Pulmonary artery endothelial cell (primary cell): ENCODE measurements around the gene TANC1. TPM values are rescaled to one million over a fixed set of nuclear protein-coding genes. Genes with fewer than 3 reads are reported as not detected.
A peak's percentile ranks its signal among the peaks of the same experiment; 100 is the strongest.
"Not testable (repeated sequence)": the region's sequence is repeated elsewhere in the genome, so short reads cannot be mapped to it uniquely, and the experiment has no call there.

Source experiments
- DNase-seq: peaks from one replicate; pipeline ENCODE4 v3.0.0-alpha.2; 2011; ENCODE audit warnings: low read depth, low spot score
- total RNA-seq: library from RNA; depleted of rRNA; stranded (reverse); fragments of >200 nt; gene quantifications from 2 replicates; pipeline ENCODE4 v1.2.3, GENCODE V29; 2014

TANC1 gene
- total RNA-seq, 1 donor from 2014 or later, result 55.0 TPM

DNA sequence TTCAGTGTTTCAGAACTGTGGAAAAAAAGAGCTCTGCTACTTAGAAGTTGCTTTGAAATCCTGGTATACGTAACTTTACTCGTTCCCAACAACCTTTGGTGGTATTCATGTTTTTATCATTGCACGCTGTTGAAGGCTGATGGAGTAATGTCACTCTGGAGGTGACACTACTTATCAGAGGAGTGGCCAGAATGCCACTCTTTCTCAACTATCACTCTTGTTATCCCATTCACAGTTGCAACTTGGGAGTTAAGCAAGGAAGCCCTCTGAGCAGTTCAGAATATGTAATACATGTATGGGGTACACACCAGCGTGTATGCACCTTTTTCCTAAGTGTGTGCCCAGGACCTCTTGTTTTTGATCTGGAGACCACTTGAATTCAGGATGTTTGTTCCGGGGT, 53.6 kb downstream of the TANC1 start:
- DNase-seq, result no peak

DNA sequence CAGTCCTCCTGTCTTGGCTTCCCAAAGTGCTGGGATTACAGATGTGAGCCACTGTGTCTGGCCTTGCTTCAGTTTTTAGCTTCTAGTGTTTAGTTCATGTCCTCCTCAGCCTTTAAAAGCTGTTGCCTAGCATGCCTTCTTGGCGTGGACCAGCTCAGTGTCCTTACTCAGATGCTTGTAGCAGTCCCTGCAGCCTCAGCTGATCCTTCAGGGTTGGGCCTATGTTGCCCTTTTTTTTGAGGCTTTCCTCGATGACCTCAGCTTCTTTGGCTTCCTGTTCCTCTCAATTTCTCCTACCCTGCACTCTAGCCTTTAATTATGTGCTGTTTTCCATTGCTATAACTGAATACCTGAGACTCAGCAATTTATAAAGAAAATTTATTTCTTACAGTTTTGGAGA, 57.7 kb downstream of the TANC1 start:
- DNase-seq, result no peak

DNA sequence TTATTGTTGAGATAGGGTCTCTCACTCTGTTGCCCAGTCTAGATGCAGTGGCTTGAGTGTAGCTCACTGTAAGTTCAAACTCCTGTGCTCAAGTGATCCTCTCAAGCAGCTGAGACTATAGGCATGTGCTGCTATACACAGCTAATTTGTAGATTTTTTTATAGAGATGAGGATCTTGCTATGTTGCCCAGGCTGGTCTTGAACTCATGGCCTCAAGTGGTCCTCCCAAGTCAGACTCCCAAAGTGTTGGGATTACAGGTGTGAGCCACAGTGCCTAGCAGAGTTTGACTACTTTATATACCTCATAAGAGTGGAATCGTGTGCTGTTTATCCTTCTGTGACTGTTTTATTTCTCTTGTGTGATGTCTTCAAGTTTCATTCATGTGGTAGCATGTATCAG, 60.3 kb downstream of the TANC1 start:
- no peak for DNase-seq

DNA sequence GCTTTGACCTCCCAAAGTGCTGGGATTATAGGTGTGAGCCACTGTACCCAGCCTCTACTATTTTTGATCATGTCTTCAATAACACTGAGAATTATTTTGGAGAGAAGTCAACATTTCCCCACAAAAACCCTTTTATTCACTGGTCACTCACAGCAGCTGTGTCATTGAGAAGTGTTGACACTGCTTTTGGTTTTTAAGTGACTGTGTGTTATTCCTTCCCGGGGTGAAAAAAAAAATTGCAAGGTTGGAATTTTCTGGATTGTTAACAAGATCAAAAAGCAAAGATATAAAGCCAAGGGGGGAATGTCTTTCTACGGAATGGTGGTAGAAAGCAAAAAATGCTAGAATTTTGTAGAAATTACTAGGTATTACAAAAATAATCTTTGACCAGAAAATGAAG, 61.5 kb downstream of the TANC1 start:
- no peak for DNase-seq

DNA sequence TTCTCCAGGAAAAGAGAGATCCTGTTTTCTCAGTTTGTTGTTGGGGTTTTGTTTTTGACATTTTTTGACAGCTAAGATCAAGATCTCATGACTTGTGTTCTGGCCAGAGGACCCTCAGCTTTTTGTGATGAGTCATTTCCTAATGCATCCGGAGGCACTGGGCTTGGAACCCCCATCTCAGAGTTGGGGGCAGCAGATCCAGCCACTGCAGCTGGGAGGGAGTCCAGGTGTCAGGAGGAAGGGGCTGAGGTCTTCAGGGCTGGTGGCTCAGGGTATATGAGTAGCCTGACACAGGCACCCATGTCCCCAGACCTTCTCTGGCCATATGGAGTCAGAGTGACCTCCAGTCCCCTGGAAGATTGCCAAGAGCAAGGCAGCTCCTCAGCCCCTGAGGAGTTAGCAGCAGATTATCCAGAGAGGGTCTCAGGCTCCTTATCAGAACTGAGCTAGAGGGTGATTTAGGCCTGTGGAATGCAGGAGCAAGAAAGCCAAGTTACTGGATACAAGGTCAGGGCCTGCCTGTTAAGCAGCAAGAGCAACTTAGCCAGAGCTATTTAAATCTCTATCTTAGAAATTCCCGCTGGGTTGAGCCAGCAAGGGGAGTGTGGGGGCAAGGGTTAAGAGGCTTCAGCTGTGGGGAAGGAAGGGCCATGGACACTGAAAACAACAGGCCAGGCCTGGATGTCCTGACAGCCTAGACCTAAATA, 62.4 kb downstream of the TANC1 start:
- DNase-seq, result peak; percentile 95

DNA sequence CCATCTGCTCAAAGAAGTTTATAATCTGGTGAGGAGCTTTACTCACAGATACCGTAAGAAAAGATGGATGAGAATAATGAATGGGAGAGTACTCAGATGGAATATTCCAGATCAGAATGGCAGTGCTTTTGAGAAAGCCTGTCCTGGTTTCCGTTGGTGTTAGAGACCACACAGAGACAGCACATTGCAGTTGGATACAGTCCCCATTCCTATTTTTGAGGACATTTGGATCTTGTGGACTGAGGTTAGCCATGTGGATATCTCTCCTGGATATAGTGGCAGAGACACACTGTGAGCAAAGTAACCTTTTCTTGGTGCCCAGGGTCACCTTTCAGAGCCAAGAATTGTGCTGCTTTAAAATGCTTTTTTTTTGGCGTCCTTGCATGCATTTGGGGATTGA, 63.7 kb downstream of the TANC1 start:
- DNase-seq, result no peak

DNA sequence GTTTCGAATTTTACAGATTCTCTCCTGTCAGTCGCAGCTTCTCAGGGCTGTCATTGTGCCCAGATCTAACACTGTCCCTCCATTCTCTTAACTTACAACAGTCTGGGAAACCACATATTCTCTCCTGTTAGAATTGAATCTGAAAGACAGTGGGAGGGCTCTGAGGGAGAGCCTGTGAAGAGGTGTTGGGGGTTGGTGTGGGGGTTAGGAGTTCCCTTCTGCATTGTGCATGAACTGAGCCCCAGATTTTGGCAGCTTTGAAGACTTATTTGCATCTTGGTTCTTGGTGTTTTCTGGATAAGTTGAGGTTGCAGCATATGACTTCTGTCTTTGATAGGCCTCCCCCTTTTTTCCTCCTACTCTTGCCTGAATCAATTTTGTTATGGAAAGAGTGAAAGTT, 64.1 kb downstream of the TANC1 start:
- no peak for DNase-seq

DNA sequence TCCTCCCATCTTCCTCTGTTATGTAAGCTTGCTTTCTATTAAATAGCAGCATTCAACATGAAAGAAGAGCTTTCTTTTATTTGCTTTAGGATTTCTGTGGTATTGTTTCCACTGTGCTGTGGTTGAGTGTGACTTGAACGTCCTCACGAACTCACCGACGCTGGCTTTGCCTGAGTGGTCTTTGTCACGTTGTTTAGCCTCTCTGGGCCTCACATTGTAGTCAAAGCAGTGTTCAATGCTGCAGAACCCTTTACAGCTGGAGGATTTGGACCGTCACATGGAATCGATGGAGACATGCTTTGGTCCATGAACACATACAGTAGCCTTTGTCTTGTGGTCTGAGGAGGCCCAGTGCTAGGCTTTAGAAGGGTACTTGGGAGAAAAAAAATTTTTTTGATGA, 66.3 kb downstream of the TANC1 start:
- no peak for DNase-seq

DNA sequence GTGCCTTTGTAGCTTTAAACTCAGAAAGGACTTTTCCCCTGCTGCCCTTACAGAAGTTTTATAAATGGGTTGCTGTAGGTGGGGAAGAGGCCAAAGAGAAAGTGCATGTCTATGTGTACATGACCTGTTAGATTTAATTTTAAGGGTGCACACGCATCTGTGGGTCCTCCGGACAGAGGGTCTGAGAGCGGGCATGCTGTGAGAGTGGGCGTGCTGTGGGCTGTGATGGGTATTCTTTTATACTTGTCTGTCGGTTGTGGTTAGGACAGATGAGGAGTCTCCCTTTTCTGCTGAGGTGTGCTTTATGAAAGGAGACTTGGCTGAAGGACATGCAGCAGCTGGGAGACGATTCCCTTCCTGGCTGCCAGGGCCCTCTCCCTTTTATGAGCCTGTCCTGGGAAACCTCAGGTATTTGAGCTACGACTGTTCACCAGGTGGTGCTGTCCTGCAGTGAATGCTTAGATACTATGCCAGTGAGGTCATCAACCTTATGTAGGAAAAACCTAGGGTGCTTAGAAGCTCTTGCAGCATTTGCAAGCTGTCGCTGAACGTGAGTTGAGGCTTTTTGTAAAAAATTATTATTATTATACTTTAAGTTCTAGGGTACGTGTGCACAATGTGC, 67.5 kb downstream of the TANC1 start:
- DNase-seq, result no peak

DNA sequence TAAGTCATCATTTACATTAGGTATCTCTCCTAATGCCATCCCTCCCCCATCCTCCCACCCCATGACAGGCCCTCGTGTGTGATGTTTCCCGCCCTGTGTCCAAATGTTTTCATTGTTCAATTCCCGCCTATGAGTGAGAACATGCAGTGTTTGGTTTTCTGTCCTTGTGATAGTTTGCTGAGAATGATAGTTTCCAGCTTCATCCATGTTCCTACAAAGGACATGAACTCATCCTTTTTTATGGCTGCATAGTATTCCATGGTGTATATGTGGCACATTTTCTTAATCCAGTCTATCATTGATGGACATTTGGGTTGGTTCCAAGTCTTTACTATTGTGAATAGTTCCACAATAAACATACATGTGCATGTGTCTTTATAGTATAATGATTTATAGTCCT, 68.0 kb downstream of the TANC1 start:
- DNase-seq, result not testable (repeated sequence)

DNA sequence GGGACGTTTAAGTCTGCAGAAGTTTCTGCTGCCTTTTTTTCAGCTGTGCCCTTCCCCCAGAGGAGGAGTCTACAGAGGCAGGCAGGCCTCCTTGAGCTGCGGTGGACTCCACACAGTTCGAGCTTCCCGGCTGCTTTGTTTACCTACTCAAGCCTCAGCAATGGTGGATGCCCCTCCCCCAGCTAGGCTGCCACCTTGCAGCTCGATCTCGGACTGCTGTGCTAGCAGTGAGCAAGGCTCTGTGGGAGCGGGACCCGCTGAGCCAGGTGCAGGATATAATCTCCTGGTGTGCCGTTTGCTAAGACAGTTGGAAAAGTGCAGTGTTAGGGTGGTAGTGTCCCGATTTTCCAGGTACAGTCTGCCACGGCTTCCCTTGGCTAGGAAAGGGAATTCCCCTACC, 72.9 kb downstream of the TANC1 start:
- DNase-seq, result not testable (repeated sequence)

DNA sequence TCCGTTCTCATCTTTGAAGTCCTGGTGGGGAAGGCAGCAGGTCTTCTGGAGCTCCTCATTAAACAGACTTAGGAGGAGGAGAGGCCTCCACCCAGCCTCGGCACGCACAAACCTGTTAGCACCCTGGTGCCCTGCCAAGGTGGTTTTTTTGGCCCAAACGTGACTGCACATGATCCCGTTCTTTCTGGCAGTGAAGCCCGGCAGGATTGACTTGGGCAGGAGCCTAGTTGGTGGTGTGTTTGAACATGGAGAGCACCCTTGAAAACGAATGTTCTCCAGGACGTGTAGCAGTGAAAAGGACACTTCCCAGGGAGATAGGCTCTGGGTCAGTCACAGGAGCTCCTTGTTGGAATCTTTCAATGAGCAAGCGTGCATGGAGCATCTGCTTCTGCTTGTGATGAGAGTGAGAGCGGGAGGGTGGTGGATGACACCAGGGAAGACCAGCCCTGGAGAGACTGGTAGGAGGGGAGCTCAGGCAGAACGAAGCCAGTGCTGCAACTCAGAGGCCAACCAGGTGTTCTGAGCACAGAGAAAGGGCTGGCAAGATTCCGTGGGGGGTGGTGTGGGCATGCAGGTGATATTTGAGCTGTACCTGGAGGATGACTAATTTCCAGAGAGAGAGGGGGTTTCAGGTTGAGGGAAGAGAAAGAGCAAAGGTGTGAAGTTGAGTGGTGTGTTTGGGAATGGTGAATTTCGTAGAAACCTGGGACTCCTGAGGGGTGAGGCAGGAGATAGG, 73.8 kb downstream of the TANC1 start:
- DNase-seq, result no peak

DNA sequence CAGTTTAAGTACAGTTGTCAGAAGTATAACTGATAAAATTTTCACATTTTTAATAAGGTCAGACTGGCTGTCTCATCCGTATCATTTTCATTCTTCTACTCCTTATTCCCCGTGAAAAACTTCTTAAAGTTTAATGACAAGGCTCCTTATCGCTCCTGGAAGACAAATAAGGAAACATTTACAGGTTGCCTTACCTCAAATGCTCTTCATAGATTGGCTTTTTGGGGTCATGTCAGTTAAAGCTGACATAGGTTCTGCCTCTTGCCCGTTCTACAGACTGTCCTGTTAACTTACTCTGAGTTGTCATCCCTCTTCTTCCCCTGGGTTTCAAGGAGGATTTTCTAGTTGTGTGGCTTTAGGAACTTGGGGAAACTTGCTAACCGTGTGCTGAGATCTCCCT, 75.3 kb downstream of the TANC1 start:
- no peak for DNase-seq

DNA sequence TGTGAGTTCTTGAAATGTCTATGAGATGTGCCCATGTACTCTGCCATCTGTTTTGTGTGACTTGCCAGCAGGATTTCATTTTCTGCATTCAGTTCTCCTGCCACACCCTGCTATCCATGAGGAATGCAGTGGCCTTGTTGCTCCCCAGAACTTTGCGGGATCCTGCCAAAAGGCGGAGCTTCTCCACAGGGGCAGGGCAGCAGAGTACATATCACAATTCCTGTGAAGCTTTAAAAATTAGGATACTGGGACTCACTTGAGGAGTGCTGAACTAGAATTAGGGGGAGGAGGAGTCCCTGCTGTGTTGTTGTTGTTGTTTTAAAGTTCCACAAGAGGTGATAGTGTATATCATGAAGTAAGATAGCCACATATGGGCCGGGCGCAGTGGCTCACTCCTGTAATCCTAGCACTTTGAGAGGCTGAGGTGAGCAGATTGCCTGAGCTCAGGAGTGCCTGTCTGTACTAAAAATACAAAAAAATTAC, 76.4 kb downstream of the TANC1 start:
- DNase-seq, result no peak

DNA sequence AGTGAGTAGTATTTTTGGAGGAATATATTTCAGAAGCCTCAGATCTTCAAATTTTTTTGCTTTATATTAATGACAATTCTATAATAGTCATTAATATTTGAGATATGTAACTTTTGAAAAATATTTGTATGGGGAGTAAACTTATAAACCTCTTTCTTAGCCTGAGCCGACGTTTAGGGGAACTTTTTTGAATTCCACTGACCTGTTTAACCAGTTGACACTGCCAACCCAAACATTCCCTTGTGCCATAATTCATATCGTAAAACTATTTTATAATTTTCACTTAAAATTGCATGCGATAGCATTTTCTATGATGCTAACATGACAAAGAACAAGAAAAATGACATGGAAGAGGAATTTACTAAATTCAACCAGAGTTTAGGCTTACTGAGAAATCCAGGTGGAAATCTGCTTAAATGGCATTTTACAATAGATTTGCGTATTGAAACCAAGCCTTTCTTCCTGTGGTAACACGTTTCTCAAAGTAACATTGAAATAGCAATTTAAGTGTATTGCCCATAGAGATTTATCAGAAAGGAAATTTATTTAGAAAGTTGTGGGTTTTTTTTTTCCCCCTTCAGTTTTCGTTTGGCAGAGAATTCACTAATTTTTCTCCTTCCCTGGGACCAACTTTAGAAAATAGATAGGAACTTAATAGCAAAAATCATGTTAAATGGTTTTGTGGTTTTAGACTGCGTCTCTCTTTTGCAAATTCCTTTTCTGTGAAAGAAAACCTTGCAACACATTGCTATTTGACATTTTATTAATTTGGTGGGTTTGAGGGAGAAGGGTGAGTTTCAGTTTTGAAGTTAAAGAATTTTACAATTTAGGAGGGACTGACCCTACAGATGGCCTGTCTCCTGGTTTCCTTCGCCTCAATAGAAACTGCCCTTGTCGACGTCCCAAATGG, 77.4 kb downstream of the TANC1 start:
- DNase-seq, result no peak

DNA sequence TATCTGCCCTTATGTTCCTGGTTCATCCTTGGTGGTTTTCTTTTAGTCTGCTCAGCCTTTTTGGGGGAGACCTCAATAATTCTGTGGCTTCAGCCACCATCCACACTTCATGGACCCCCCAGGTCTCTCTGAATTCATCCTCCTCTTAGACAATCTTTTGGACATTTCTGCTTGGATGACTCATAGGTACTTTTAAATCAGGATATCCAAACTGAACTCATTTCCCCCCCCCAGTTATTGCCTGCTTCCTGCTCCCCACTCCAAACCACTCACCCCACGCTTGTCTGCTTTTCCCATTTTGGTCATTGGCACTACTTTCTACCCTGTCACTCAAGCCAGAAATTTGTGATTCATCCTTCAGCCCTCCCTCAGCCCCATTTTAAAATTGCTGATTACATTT, 78.5 kb downstream of the TANC1 start:
- DNase-seq, result peak; percentile 53

DNA sequence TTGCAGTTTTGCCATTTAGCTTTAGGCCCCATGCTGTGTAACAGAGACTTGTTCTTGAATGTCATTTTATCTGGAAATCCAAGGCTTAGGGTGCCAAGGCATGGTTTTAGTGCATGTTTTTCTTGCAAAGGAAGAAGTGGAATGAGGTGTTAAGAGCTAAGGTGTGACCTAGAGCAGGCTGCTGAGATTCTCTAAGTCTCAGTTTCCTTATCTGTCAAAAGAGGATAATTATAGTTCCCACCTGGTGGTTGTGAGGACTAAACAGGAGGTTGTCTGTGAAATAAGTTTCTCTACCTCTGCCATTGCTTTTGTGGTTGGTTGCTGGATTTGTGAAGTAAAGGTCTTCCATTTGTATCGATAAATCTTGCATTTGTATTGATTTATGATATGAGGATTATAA, 82.0 kb downstream of the TANC1 start:
- no peak for DNase-seq

DNA sequence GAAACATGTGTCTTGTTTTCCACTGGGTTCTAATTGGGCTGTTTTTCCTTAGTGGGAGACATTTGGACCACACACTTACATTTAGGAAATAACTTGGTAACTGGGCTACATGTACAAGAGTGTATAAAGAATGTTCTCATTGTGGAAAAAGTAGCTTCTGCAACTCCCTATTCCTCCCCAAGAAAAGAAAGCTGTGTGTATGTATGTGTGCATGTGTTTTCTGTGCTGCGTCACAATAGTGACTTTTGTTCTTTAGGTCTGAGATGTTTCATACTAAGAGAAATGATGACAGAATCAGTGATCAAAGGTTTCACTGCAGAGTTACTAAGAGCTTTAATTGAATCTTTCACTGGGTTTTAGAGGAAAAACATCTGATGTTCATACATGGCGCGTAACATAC, 82.7 kb downstream of the TANC1 start:
- DNase-seq, result no peak

DNA sequence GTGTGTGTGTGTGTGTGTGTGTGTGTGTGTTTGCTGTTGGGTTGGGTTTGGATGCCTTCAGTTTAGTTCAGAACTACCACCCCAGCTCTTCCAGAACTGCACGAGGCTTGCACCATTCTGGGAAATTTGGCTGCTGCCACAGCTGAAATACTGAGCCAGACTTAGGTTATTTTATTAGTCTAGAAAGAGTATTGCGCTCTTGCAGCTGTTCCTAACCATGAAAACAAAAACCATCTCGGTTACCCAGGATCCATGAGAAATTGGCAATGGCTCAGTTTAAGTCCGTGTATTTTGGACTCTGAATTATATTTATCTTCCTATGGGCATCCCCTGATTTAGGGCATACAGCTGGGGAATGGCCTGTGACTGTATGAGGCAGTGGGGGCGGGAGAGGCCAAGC, 83.2 kb downstream of the TANC1 start:
- DNase-seq, result no peak

DNA sequence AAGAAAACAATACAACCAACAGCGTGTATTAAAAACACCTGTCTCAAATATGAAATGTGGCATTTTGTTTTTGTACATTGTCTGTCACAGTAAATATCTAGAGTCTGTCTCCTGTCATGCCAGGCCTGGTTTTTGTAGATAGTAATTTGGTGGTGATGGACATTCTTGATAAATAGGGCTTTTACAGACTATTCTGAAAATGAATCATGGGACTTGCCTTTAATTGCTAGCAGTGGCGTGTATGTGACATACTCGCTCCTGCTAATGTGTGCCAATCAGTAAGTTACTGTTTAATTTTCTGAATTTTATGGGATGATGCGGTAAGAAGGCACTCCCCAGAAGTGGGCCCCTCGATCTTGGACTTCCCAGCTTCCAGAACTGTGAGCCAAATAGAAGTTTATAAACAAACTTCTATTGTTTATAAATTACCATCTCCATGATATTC, 83.7 kb downstream of the TANC1 start:
- DNase-seq, result no peak
